Esophagus squamous epithelium (tissue), 4 donors: Measurements from ENCODE around the gene TMC6.

Source experiments
- CTCF ChIP-seq, 6 experiments: fragments of 450-650 bp in 4 of 6; fragments of 200-600 bp in 2 of 6; sonication (generic) in 2 of 6; IDR thresholded peaks; one replicate each; pipeline ENCODE4 v1.5.1; 2016 to 2019; ENCODE audit warnings: antibody characterized with exemption in 6 of 6, mild to moderate bottlenecking in 4 of 6, moderate library complexity in 4 of 6
- POLR2A ChIP-seq, 4 donors: fragments of 450-650 bp; IDR thresholded peaks; one replicate each; pipeline ENCODE4 v1.6.1; 2017; ENCODE audit warnings: antibody characterized with exemption in 4 of 4, mild to moderate bottlenecking in 4 of 4, moderate library complexity in 3 of 4

- TF ChIP-seq POLR2A (IDR thresholded peaks at IDR 0.05) (no peak), CTCF (IDR thresholded peaks at IDR 0.05) (peak in 1 of 6 experiments; percentile 1)
Measured at GRCh38 chr17:78174870-78175642, 46.5 kb upstream of the TMC6 start.
